Measurements from ENCODE around the gene GALNT12. TPM values are rescaled to one million over a fixed set of nuclear protein-coding genes. Genes with fewer than 3 reads are reported as not detected.

GALNT12 gene
- total RNA-seq, 1 donor from 2014 or later, result 0.55 TPM

- Mint-ChIP-seq H3K9me3 (ENCODE audit: low read depth) (peaks cover 2% of the 10 kb centered on the region), H3K4me1 (ENCODE audit: low read depth) (peaks cover 7% of the 10 kb centered on the region), H3K27me3 (ENCODE audit: low read depth) (peaks cover 13% of the 10 kb centered on the region), H3K27ac (ENCODE audit: unreplicated experiment) (no peak overlapping the region), H3K36me3 (ENCODE audit: low read depth) (no peaks in the 10 kb centered on the region), H3K4me3 (ENCODE audit: unreplicated experiment) (no peak overlapping the region)
- DNase-seq (ENCODE audit: low spot score), result no peak
- TF ChIP-seq CTCF (IDR thresholded peaks at IDR 0.05), result no peak
These were observed 45.5 kb downstream of the GALNT12 start for GRCh38 chr9:98852961-98853360.

- no peaks in the 10 kb centered on the region for H3K4me1 Mint-ChIP-seq (ENCODE audit: low read depth)
- no peak overlapping the region for H3K27ac Mint-ChIP-seq (ENCODE audit: unreplicated experiment)
- H3K27me3 Mint-ChIP-seq (ENCODE audit: low read depth), result peaks cover 21% of the 10 kb centered on the region
- no peaks in the 10 kb centered on the region for H3K36me3 Mint-ChIP-seq (ENCODE audit: low read depth)
- no peak for TF ChIP-seq CTCF (IDR thresholded peaks at IDR 0.05)
- no peak for DNase-seq (ENCODE audit: low spot score)
- peaks cover 2% of the 10 kb centered on the region for H3K9me3 Mint-ChIP-seq (ENCODE audit: low read depth)
- H3K4me3 Mint-ChIP-seq (ENCODE audit: unreplicated experiment), result no peak overlapping the region
These were observed 46.8 kb downstream of the GALNT12 start for GRCh38 chr9:98854266-98854665.

GRCh38 chr9:98855592-98855991, 48.1 kb downstream of the GALNT12 start:
- H3K4me1 Mint-ChIP-seq (ENCODE audit: low read depth), result peaks cover under 1% of the 10 kb centered on the region
- DNase-seq (ENCODE audit: low spot score), result no peak
- H3K27ac Mint-ChIP-seq (ENCODE audit: unreplicated experiment), result no peak overlapping the region
- H3K4me3 Mint-ChIP-seq (ENCODE audit: unreplicated experiment), result no peak overlapping the region
- peaks cover 16% of the 10 kb centered on the region for H3K27me3 Mint-ChIP-seq (ENCODE audit: low read depth)
- TF ChIP-seq CTCF (IDR thresholded peaks at IDR 0.05), result no peak
- H3K36me3 Mint-ChIP-seq (ENCODE audit: low read depth), result no peaks in the 10 kb centered on the region
- H3K9me3 Mint-ChIP-seq (ENCODE audit: low read depth), result peaks cover 2% of the 10 kb centered on the region

DNA sequence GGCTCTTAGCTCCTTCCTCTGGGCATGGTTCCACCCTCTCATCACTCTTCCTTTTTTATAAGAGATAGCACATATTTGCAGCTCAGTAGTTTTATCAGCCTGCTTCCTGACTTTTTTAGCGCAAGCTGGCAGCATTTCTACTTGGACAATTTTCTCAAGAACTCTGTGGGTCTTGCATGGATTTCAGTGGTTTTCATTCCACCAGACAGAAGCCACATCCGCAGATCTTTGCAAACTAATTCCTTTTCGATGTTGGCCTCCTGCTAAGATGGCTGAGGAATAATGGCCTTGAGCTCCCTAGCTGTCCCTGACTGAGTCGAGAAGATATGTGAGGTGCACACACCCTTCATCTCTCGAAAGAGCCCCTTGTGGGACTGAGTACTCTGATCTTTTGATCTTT, 49.5 kb downstream of the GALNT12 start:
- Mint-ChIP-seq H3K27me3 (ENCODE audit: low read depth) (peaks cover 14% of the 10 kb centered on the region), H3K4me3 (ENCODE audit: unreplicated experiment) (no peak overlapping the region), H3K9me3 (ENCODE audit: low read depth) (peaks cover 2% of the 10 kb centered on the region), H3K36me3 (ENCODE audit: low read depth) (no peaks in the 10 kb centered on the region), H3K4me1 (ENCODE audit: low read depth) (peaks cover 11% of the 10 kb centered on the region), H3K27ac (ENCODE audit: unreplicated experiment) (peak overlapping the region; percentile 23)
- no peak for TF ChIP-seq CTCF (IDR thresholded peaks at IDR 0.05)
- no peak for DNase-seq (ENCODE audit: low spot score)

- Mint-ChIP-seq H3K9me3 (ENCODE audit: low read depth) (peaks cover 2% of the 10 kb centered on the region), H3K4me3 (ENCODE audit: unreplicated experiment) (no peak overlapping the region), H3K36me3 (ENCODE audit: low read depth) (no peaks in the 10 kb centered on the region), H3K4me1 (ENCODE audit: low read depth) (peaks cover 15% of the 10 kb centered on the region), H3K27ac (ENCODE audit: unreplicated experiment) (no peak overlapping the region), H3K27me3 (ENCODE audit: low read depth) (peaks cover 27% of the 10 kb centered on the region)
- DNase-seq (ENCODE audit: low spot score), result no peak
- no peak for TF ChIP-seq CTCF (IDR thresholded peaks at IDR 0.05)
These were observed 52.5 kb downstream of the GALNT12 start for GRCh38 chr9:98859941-98860340.

All from chondrocyte (in vitro differentiated cells).